Measurements from ENCODE around the gene GOLIM4. TPM values are rescaled to one million over a fixed set of nuclear protein-coding genes. Genes with fewer than 3 reads are reported as not detected.
"Not testable (repeated sequence)": the region's sequence is repeated elsewhere in the genome, so short reads cannot be mapped to it uniquely, and the experiment has no call there.

Gene GOLIM4
- 74.8 TPM for total RNA-seq
- long read RNA-seq, full-length matches to known transcripts, result 32 of 49 reads
- long read RNA-seq, partial matches to known transcripts, result 4 of 49 reads
- long read RNA-seq, other reads (novel, unspliced or antisense), result 13 of 49 reads

DNA sequence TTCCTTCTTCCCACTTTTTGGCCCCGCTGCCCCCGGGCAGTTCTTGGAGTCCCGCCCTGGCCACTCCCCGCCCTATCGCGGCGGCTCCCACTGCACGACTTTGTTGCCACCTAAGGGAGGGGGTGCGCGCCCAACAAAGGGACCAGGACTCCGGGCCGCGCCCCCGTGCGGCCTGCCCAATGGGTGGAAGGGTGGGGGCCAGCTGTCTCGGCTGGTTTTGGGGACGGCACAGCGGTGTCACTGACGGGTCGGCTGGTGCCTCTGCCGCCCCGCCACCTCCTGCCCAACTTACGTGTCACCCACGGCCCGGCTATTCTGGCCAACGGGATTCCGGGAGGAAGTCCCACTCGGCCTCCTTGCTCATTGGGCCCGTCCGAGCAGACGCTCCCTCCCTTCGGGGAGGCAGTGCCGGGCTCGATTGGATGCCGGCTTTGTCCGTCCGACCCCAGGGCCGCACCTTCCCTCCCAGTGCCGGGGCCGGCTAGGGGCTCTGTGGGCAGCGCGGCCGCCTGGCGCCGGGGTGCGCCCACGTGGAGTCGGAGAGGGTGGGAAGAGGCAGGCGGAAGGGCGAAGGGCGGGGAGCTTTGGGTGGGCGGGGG, at the start of gene GOLIM4:
TSS of gene GOLIM4 (minus strand) at position 314 of the 599 bp plus-strand sequence. CDS start 639 bp downstream, outside the sequence.
- peaks cover 60% of the 10 kb centered on the region for H3K4me1 ChIP-seq
- peak; percentile 96 for DNase-seq
- peak; percentile 7 for TF ChIP-seq CTCF (IDR thresholded peaks at IDR 0.05; ENCODE audit: borderline replicate concordance)
- no peaks in the 10 kb centered on the region for H3K36me3 ChIP-seq
- intact Hi-C loops (cut with micrococcal nuclease), result no loop called here
- no peaks in the 10 kb centered on the region for H3K9me3 ChIP-seq (replicated peaks)
- H3K4me3 ChIP-seq, result peak within 1 kb of the TSS; percentile 89
- no peaks in the 10 kb centered on the region for H3K27me3 ChIP-seq (ENCODE audit: low read depth)
- peak within 1 kb of the TSS; percentile 98 for H3K27ac ChIP-seq (replicated peaks)

- Histone ChIP-seq H3K4me1 (no peaks in the 10 kb centered on the region), H3K4me3 (no peak overlapping the region), H3K9me3 (replicated peaks) (no peaks in the 10 kb centered on the region), H3K27ac (replicated peaks) (no peak overlapping the region), H3K27me3 (ENCODE audit: low read depth) (no peaks in the 10 kb centered on the region), H3K36me3 (no peaks in the 10 kb centered on the region)
- no peak for TF ChIP-seq CTCF (IDR thresholded peaks at IDR 0.05; ENCODE audit: borderline replicate concordance)
- DNase-seq, result no peak
- intact Hi-C loops (cut with micrococcal nuclease), result no loop called here
Observed at GRCh38 chr3:168141405-168141998, 45.8 kb upstream of the GOLIM4 start.

- Histone ChIP-seq H3K9me3 (replicated peaks) (no peaks in the 10 kb centered on the region), H3K27ac (replicated peaks) (no peak overlapping the region), H3K36me3 (no peaks in the 10 kb centered on the region), H3K4me1 (no peaks in the 10 kb centered on the region), H3K27me3 (ENCODE audit: low read depth) (no peaks in the 10 kb centered on the region), H3K4me3 (no peak overlapping the region)
- TF ChIP-seq CTCF (IDR thresholded peaks at IDR 0.05; ENCODE audit: borderline replicate concordance), result no peak
- no peak for DNase-seq
- intact Hi-C loops (cut with micrococcal nuclease), result no loop called here
Observed at GRCh38 chr3:168139947-168140346, 44.2 kb upstream of the GOLIM4 start.

- H3K9me3 ChIP-seq (replicated peaks), result no peaks in the 10 kb centered on the region
- TF ChIP-seq CTCF (IDR thresholded peaks at IDR 0.05; ENCODE audit: borderline replicate concordance), result no peak
- intact Hi-C loops (cut with micrococcal nuclease), result no loop called here
- no peak overlapping the region for H3K4me3 ChIP-seq
- H3K27me3 ChIP-seq (ENCODE audit: low read depth), result no peaks in the 10 kb centered on the region
- no peak overlapping the region for H3K27ac ChIP-seq (replicated peaks)
- no peaks in the 10 kb centered on the region for H3K36me3 ChIP-seq
- DNase-seq, result no peak
- H3K4me1 ChIP-seq, result no peaks in the 10 kb centered on the region
Observed at GRCh38 chr3:168138421-168138820, 42.7 kb upstream of the GOLIM4 start.

DNA sequence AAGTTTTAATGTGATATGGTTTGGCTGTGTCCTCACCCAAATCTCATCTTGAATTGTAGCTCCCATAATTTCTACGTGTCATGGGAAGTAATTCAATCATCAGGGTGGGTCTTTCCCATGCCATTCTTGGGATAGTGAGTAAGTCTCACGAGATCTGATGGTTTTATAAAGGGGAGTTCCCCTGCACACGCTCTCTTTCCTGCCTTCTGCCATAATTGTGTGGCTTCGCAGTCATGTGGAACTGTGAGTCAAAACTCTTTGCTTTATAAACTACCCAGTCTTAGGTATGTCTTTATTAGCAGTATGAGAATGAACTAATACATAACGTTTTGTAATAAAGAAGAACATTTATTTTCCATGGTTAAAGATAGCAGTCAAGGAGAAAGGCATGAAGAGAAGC, 39.2 kb upstream of the GOLIM4 start:
- no peaks in the 10 kb centered on the region for H3K36me3 ChIP-seq
- no peak for TF ChIP-seq CTCF (IDR thresholded peaks at IDR 0.05; ENCODE audit: borderline replicate concordance)
- H3K9me3 ChIP-seq (replicated peaks), result peaks cover 6% of the 10 kb centered on the region
- no peaks in the 10 kb centered on the region for H3K27me3 ChIP-seq (ENCODE audit: low read depth)
- intact Hi-C loops (cut with micrococcal nuclease), result no loop called here
- no peak for DNase-seq
- H3K27ac ChIP-seq (replicated peaks), result no peak overlapping the region
- H3K4me1 ChIP-seq, result no peaks in the 10 kb centered on the region
- H3K4me3 ChIP-seq, result no peak overlapping the region

DNA sequence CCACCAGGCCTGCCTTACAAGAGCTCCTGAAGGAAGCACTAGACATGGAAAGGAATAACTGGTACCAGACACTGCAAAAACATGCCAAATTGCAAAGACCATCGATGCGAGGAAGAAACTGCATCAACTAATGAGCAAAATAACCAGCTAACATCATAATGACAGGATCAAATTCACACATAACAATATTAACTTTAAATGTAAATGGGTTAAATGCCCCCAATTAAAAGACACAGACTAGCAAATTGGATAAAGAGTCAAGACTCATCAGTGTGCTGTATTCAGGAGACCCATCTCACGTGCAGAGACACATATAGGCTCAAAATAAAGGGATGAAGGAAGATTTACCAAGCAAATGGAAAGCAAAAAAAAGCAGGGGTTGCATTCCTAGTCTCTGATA, 34.5 kb upstream of the GOLIM4 start:
- peaks cover 28% of the 10 kb centered on the region for H3K9me3 ChIP-seq (replicated peaks)
- H3K27ac ChIP-seq (replicated peaks); H3K27me3 ChIP-seq (ENCODE audit: low read depth); H3K36me3 ChIP-seq; H3K4me3 ChIP-seq; intact Hi-C loops (cut with micrococcal nuclease); H3K4me1 ChIP-seq; DNase-seq: not testable (repeated sequence)

DNA sequence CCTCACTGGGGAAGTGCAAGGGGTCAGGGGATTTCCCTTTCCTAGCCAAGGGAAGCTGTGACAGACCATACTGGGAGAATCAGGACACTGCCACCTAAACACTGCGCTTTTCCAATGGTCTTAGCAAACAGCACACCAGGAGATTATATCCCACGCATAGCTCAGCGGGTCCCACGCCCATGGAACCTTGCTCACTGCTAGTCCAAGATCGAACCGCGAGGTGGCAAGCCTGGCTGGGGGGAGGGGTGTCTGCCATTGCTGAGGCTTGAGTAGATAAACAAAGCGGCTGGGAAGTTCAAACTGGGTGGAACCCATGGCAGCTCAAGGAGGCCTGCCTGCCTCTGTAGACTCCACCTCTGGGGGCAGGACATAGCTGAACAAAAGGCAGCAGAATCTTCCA, 32.7 kb upstream of the GOLIM4 start:
- H3K4me3 ChIP-seq; H3K4me1 ChIP-seq; H3K27ac ChIP-seq (replicated peaks); DNase-seq; H3K36me3 ChIP-seq; intact Hi-C loops (cut with micrococcal nuclease); H3K27me3 ChIP-seq (ENCODE audit: low read depth): not testable (repeated sequence)
- H3K9me3 ChIP-seq (replicated peaks), result peaks cover 28% of the 10 kb centered on the region

Measured in left ventricle myocardium inferior (tissue), 1 donor.